Uterus (tissue), 2 donors: Measurements from ENCODE around the gene GAREM2.

Experiments used
- POLR2A ChIP-seq, 2 donors: fragments of 450-650 bp; IDR thresholded peaks; one replicate each; pipeline ENCODE4 v1.6.1; 2016; ENCODE audit warnings: antibody characterized with exemption in 2 of 2, mild to moderate bottlenecking in 1 of 2, moderate library complexity in 1 of 2
- TF ChIP-seq, protein P1 (sequence below), 4 experiments: fragments of 200-600 bp in 2 of 4; fragments of 450-650 bp in 2 of 4; sonication (generic) in 2 of 4; IDR thresholded peaks; one replicate each; pipeline ENCODE4 v1.5.1; 2016 to 2019; ENCODE audit warnings: antibody characterized with exemption in 4 of 4, mild to moderate bottlenecking in 2 of 4, moderate library complexity in 1 of 4

DNA sequence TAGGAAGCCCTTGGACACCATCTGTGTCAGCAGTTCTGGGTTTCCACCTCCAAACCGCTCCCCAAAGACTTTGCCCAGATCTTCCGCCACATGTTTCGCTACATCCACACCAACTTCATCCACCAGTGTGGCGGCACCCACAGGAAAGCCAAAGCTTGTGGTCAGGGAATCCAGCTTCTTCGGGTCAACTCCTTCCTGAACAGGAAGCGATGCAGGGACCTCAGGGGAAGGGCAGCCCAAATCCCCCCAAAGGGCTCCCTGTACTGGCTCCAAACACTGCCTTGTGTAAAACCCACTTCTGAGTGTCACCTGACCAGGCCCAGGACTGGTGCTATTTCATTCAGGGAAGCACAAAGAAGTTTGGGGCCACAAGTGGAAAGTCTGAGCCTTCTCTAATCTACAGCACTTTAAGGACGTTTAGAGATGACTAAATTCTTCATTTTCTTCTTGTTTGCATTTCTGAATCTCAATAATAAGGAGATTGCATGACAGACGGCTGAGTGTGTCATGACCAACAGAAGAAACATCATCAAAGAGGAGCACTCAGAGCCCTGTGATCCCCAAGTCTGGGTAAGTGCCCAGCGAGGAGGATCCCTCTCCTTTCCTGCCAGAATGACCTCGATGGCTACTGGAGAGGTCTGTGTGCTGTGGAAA is 20.8 kb downstream of the GAREM2 start:
- TF ChIP-seq, protein P1, sequence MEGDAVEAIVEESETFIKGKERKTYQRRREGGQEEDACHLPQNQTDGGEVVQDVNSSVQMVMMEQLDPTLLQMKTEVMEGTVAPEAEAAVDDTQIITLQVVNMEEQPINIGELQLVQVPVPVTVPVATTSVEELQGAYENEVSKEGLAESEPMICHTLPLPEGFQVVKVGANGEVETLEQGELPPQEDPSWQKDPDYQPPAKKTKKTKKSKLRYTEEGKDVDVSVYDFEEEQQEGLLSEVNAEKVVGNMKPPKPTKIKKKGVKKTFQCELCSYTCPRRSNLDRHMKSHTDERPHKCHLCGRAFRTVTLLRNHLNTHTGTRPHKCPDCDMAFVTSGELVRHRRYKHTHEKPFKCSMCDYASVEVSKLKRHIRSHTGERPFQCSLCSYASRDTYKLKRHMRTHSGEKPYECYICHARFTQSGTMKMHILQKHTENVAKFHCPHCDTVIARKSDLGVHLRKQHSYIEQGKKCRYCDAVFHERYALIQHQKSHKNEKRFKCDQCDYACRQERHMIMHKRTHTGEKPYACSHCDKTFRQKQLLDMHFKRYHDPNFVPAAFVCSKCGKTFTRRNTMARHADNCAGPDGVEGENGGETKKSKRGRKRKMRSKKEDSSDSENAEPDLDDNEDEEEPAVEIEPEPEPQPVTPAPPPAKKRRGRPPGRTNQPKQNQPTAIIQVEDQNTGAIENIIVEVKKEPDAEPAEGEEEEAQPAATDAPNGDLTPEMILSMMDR (IDR thresholded peaks at IDR 0.05), result no peak
- TF ChIP-seq POLR2A (IDR thresholded peaks at IDR 0.05), result no peak
